Chondrocyte (in vitro differentiated cells): ENCODE measurements around the gene HS3ST4. TPM values are rescaled to one million over a fixed set of nuclear protein-coding genes. Genes with fewer than 3 reads are reported as not detected.
"Not testable (repeated sequence)": the region's sequence is repeated elsewhere in the genome, so short reads cannot be mapped to it uniquely, and the experiment has no call there.

Source experiments
- DNase-seq: peaks from one replicate; pipeline ENCODE4 v3.0.0; 2021; ENCODE audit warnings: mixed read lengths, low spot score
- H3K27ac Mint-ChIP-seq: one replicate; pipeline ENCODE4 v1.8.0; 2021; ENCODE audit warnings: mild to moderate bottlenecking, moderate library complexity, mixed read lengths; ENCODE audit not compliant: unreplicated experiment
- H3K27me3 Mint-ChIP-seq: 2 replicates; pipeline ENCODE4 v1.8.0; 2021; ENCODE audit warnings: low read depth, mixed read lengths
- H3K36me3 Mint-ChIP-seq: 2 replicates; pipeline ENCODE4 v1.8.0; 2021; ENCODE audit warnings: low read depth, mixed read lengths
- H3K4me1 Mint-ChIP-seq: 2 replicates; pipeline ENCODE4 v1.8.0; 2021; ENCODE audit warnings: low read depth, mild to moderate bottlenecking, mixed read lengths
- H3K4me3 Mint-ChIP-seq: one replicate; pipeline ENCODE4 v1.8.0; 2021; ENCODE audit warnings: mild to moderate bottlenecking, moderate library complexity, mixed read lengths; ENCODE audit not compliant: unreplicated experiment
- H3K9me3 Mint-ChIP-seq: 2 replicates; pipeline ENCODE4 v1.8.0; 2021; ENCODE audit warnings: low read depth, mixed read lengths
- CTCF ChIP-seq: fragments of 200-600 bp; sonication (generic); IDR thresholded peaks from 2 replicates; pipeline ENCODE4 v1.5.0; 2021; ENCODE audit warnings: antibody characterized with exemption, mild to moderate bottlenecking, moderate library complexity
- total RNA-seq: library from RNA; stranded (reverse); gene quantifications from 3 replicates; pipeline ENCODE4 v1.2.1, GENCODE V29; 2021

HS3ST4 gene
- total RNA-seq, 1 donor from 2014 or later: not detected

GRCh38 chr16:26070302-26071100 is 378.7 kb downstream of the HS3ST4 start:
- Mint-ChIP-seq H3K9me3 (peaks cover 6% of the 10 kb centered on the region), H3K4me3 (no peak overlapping the region), H3K4me1 (no peaks in the 10 kb centered on the region), H3K27me3 (no peaks in the 10 kb centered on the region), H3K27ac (no peak overlapping the region), H3K36me3 (no peaks in the 10 kb centered on the region)
- no peak for TF ChIP-seq CTCF
- DNase-seq: no peak

- Mint-ChIP-seq H3K4me1 (no peaks in the 10 kb centered on the region), H3K27ac (no peak overlapping the region)
- no peak for TF ChIP-seq CTCF
Measured at GRCh38 chr16:26071101-26071866, 379.5 kb downstream of the HS3ST4 start.

GRCh38 chr16:26078716-26079355 is 387.1 kb downstream of the HS3ST4 start:
- Mint-ChIP-seq H3K36me3 (no peaks in the 10 kb centered on the region), H3K4me3 (no peak overlapping the region), H3K27ac (no peak overlapping the region), H3K27me3 (no peaks in the 10 kb centered on the region), H3K4me1 (no peaks in the 10 kb centered on the region), H3K9me3 (peaks cover 14% of the 10 kb centered on the region)
- TF ChIP-seq CTCF: no peak
- no peak for DNase-seq

More at GRCh38 chr16:26071101-26071866, 379.5 kb downstream of the HS3ST4 start:
- DNase-seq: no peak
- Mint-ChIP-seq H3K9me3 (peaks cover 4% of the 10 kb centered on the region), H3K36me3 (no peaks in the 10 kb centered on the region), H3K4me3 (no peak overlapping the region), H3K27me3 (no peaks in the 10 kb centered on the region)

- Mint-ChIP-seq H3K36me3 (no peaks in the 10 kb centered on the region), H3K9me3 (peaks cover 22% of the 10 kb centered on the region), H3K4me1 (no peaks in the 10 kb centered on the region), H3K27ac (no peak overlapping the region), H3K27me3 (no peaks in the 10 kb centered on the region), H3K4me3 (no peak overlapping the region)
- TF ChIP-seq CTCF: no peak
- no peak for DNase-seq
Measured at GRCh38 chr16:26087091-26087490, 395.3 kb downstream of the HS3ST4 start.

GRCh38 chr16:26091511-26091910 is 399.8 kb downstream of the HS3ST4 start:
- Mint-ChIP-seq H3K27me3 (no peaks in the 10 kb centered on the region), H3K9me3 (peaks cover 33% of the 10 kb centered on the region), H3K27ac (no peak overlapping the region), H3K36me3 (no peaks in the 10 kb centered on the region), H3K4me3 (no peak overlapping the region), H3K4me1 (no peaks in the 10 kb centered on the region)
- TF ChIP-seq CTCF: no peak
- DNase-seq: no peak

GRCh38 chr16:26098206-26098605 is 406.4 kb downstream of the HS3ST4 start:
- not testable (repeated sequence) for H3K4me1 Mint-ChIP-seq, H3K27me3 Mint-ChIP-seq, H3K27ac Mint-ChIP-seq, H3K36me3 Mint-ChIP-seq, H3K4me3 Mint-ChIP-seq, DNase-seq
- H3K9me3 Mint-ChIP-seq: peaks cover 35% of the 10 kb centered on the region
